WERI-Rb-1 (cell line): Measurements from ENCODE around the gene NKX1-2.

ENCODE experiments used
- DNase-seq: peaks from one replicate; pipeline ENCODE4 v3.0.0-alpha.2; 2020
- H3K27ac ChIP-seq: fragments of 250-450 bp; sonication (Bioruptor Pico); 2 replicates; pipeline ENCODE4 v1.5.1; 2020; ENCODE audit warnings: mild to moderate bottlenecking, moderate library complexity
- H3K27me3 ChIP-seq: fragments of 250-450 bp; sonication (Bioruptor Pico); 2 replicates; pipeline ENCODE4 v1.5.1; 2021; ENCODE audit warnings: mild to moderate bottlenecking, low read depth, moderate library complexity; ENCODE audit not compliant: insufficient read depth, severe bottlenecking
- H3K36me3 ChIP-seq: fragments of 250-450 bp; sonication (Bioruptor Pico); 2 replicates; pipeline ENCODE4 v1.5.1; 2020; ENCODE audit warnings: mild to moderate bottlenecking, moderate library complexity
- H3K4me3 ChIP-seq: 2 replicates; pipeline ENCODE4 v1.5.1; 2011; ENCODE audit warnings: low read depth, mild to moderate bottlenecking, control low read depth, low read length
- H3K9me3 ChIP-seq: fragments of 250-450 bp; sonication (Bioruptor Pico); 2 replicates; pipeline ENCODE4 v1.5.1; 2021; ENCODE audit warnings: mild to moderate bottlenecking, moderate library complexity; ENCODE audit not compliant: severe bottlenecking
- CTCF ChIP-seq: IDR thresholded peaks from 2 replicates; pipeline ENCODE4 v1.5.1; 2011; ENCODE audit warnings: low read depth, mild to moderate bottlenecking, control low read depth, inconsistent platforms, low read length

Gene NKX1-2

GRCh38 chr10:124495725-124496124, 45.9 kb upstream of the NKX1-2 start:
- no peak overlapping the region for H3K4me3 ChIP-seq
- TF ChIP-seq CTCF: no peak
- H3K9me3 ChIP-seq: no peaks in the 10 kb centered on the region
- H3K36me3 ChIP-seq: no peaks in the 10 kb centered on the region
- H3K27me3 ChIP-seq: no peaks in the 10 kb centered on the region
- no peak overlapping the region for H3K27ac ChIP-seq
- no peak for DNase-seq

- Histone ChIP-seq H3K4me3 (no peak overlapping the region), H3K9me3 (no peaks in the 10 kb centered on the region), H3K36me3 (no peaks in the 10 kb centered on the region), H3K27me3 (no peaks in the 10 kb centered on the region), H3K27ac (no peak overlapping the region)
- TF ChIP-seq CTCF: no peak
- DNase-seq: no peak
Measured at GRCh38 chr10:124495162-124495561, 45.3 kb upstream of the NKX1-2 start.

GRCh38 chr10:124494046-124494807, 44.4 kb upstream of the NKX1-2 start:
- H3K27ac ChIP-seq: no peak overlapping the region
- H3K36me3 ChIP-seq: no peaks in the 10 kb centered on the region
- no peaks in the 10 kb centered on the region for H3K9me3 ChIP-seq
- H3K27me3 ChIP-seq: no peaks in the 10 kb centered on the region
- TF ChIP-seq CTCF: no peak
- H3K4me3 ChIP-seq: no peak overlapping the region
- no peak for DNase-seq

- no peak for DNase-seq
- no peak overlapping the region for H3K27ac ChIP-seq
- no peaks in the 10 kb centered on the region for H3K36me3 ChIP-seq
- H3K9me3 ChIP-seq: no peaks in the 10 kb centered on the region
- no peaks in the 10 kb centered on the region for H3K27me3 ChIP-seq
- no peak overlapping the region for H3K4me3 ChIP-seq
- TF ChIP-seq CTCF: no peak
Measured at GRCh38 chr10:124493214-124493882, 43.5 kb upstream of the NKX1-2 start.

GRCh38 chr10:124492266-124492665, 42.4 kb upstream of the NKX1-2 start:
- no peak for DNase-seq
- no peak overlapping the region for H3K27ac ChIP-seq
- H3K4me3 ChIP-seq: no peak overlapping the region
- peaks cover 2% of the 10 kb centered on the region for H3K9me3 ChIP-seq
- TF ChIP-seq CTCF: no peak
- no peaks in the 10 kb centered on the region for H3K36me3 ChIP-seq
- no peaks in the 10 kb centered on the region for H3K27me3 ChIP-seq

GRCh38 chr10:124491105-124491504, 41.3 kb upstream of the NKX1-2 start:
- TF ChIP-seq CTCF: no peak
- no peaks in the 10 kb centered on the region for H3K36me3 ChIP-seq
- no peak overlapping the region for H3K4me3 ChIP-seq
- DNase-seq: no peak
- peaks cover 2% of the 10 kb centered on the region for H3K9me3 ChIP-seq
- H3K27ac ChIP-seq: no peak overlapping the region
- no peaks in the 10 kb centered on the region for H3K27me3 ChIP-seq
